ENCODE measurements around the gene RNF32.

The RNF32 gene

GRCh38 chr7:156620291-156620675 is 20.3 kb upstream of the RNF32 start:
- Histone ChIP-seq H3K27ac (no peak overlapping the region), H3K27me3 (ENCODE audit: insufficient read depth, low read depth) (no peaks in the 10 kb centered on the region), H3K79me2 (ENCODE audit: insufficient read depth, low read depth) (no peaks in the 10 kb centered on the region), H3K9ac (no peak overlapping the region), H4K20me1 (ENCODE audit: insufficient read depth) (no peaks in the 10 kb centered on the region), H3K4me2 (no peak overlapping the region), H2AFZ (ENCODE audit: low read depth) (no peak overlapping the region), H3K4me3 (IDR thresholded peaks at IDR 0.05; ENCODE audit: insufficient read depth, low read depth, low read length) (no peak overlapping the region), H3K4me1 (ENCODE audit: low read depth, poor library complexity, severe bottlenecking) (peaks cover 3% of the 10 kb centered on the region), H3K36me3 (ENCODE audit: insufficient read depth) (no peaks in the 10 kb centered on the region)
- TF ChIP-seq, protein P1, sequence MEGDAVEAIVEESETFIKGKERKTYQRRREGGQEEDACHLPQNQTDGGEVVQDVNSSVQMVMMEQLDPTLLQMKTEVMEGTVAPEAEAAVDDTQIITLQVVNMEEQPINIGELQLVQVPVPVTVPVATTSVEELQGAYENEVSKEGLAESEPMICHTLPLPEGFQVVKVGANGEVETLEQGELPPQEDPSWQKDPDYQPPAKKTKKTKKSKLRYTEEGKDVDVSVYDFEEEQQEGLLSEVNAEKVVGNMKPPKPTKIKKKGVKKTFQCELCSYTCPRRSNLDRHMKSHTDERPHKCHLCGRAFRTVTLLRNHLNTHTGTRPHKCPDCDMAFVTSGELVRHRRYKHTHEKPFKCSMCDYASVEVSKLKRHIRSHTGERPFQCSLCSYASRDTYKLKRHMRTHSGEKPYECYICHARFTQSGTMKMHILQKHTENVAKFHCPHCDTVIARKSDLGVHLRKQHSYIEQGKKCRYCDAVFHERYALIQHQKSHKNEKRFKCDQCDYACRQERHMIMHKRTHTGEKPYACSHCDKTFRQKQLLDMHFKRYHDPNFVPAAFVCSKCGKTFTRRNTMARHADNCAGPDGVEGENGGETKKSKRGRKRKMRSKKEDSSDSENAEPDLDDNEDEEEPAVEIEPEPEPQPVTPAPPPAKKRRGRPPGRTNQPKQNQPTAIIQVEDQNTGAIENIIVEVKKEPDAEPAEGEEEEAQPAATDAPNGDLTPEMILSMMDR (conservative IDR thresholded peaks at IDR 0.05; ENCODE audit: low read depth, low read length): no peak

GRCh38 chr7:156621652-156622051 is 18.9 kb upstream of the RNF32 start:
- TF ChIP-seq, protein P1 (conservative IDR thresholded peaks at IDR 0.05; ENCODE audit: low read depth, low read length): no peak
- Histone ChIP-seq H3K27ac (no peak overlapping the region), H3K4me2 (no peak overlapping the region), H3K27me3 (ENCODE audit: insufficient read depth, low read depth) (no peaks in the 10 kb centered on the region), H2AFZ (ENCODE audit: low read depth) (no peak overlapping the region), H3K4me1 (ENCODE audit: low read depth, poor library complexity, severe bottlenecking) (no peaks in the 10 kb centered on the region), H3K4me3 (IDR thresholded peaks at IDR 0.05; ENCODE audit: insufficient read depth, low read depth, low read length) (no peak overlapping the region), H3K79me2 (ENCODE audit: insufficient read depth, low read depth) (no peaks in the 10 kb centered on the region), H3K9ac (no peak overlapping the region), H4K20me1 (ENCODE audit: insufficient read depth) (no peaks in the 10 kb centered on the region), H3K36me3 (ENCODE audit: insufficient read depth) (no peaks in the 10 kb centered on the region)

GRCh38 chr7:156625580-156625979 is 15.0 kb upstream of the RNF32 start:
- Histone ChIP-seq H3K27ac (no peak overlapping the region), H4K20me1 (ENCODE audit: insufficient read depth) (no peaks in the 10 kb centered on the region), H3K4me1 (ENCODE audit: low read depth, poor library complexity, severe bottlenecking) (no peaks in the 10 kb centered on the region), H3K9ac (no peak overlapping the region), H3K36me3 (ENCODE audit: insufficient read depth) (no peaks in the 10 kb centered on the region), H3K79me2 (ENCODE audit: insufficient read depth, low read depth) (no peaks in the 10 kb centered on the region), H2AFZ (ENCODE audit: low read depth) (no peak overlapping the region), H3K4me3 (IDR thresholded peaks at IDR 0.05; ENCODE audit: insufficient read depth, low read depth, low read length) (no peak overlapping the region), H3K4me2 (no peak overlapping the region), H3K27me3 (ENCODE audit: insufficient read depth, low read depth) (no peaks in the 10 kb centered on the region)
- TF ChIP-seq, protein P1 (conservative IDR thresholded peaks at IDR 0.05; ENCODE audit: low read depth, low read length): no peak

GRCh38 chr7:156626220-156626895 is 14.2 kb upstream of the RNF32 start:
- TF ChIP-seq, protein P1 (conservative IDR thresholded peaks at IDR 0.05; ENCODE audit: low read depth, low read length): no peak

More at GRCh38 chr7:156626220-156626895, 14.2 kb upstream of the RNF32 start:
- H4K20me1 ChIP-seq (ENCODE audit: insufficient read depth): no peaks in the 10 kb centered on the region
- H3K9ac ChIP-seq: no peak overlapping the region
- no peaks in the 10 kb centered on the region for H3K79me2 ChIP-seq (ENCODE audit: insufficient read depth, low read depth)
- no peak overlapping the region for H3K4me2 ChIP-seq
- no peak overlapping the region for H2AFZ ChIP-seq (ENCODE audit: low read depth)
- no peaks in the 10 kb centered on the region for H3K27me3 ChIP-seq (ENCODE audit: insufficient read depth, low read depth)
- H3K36me3 ChIP-seq (ENCODE audit: insufficient read depth): no peaks in the 10 kb centered on the region
- H3K4me3 ChIP-seq (IDR thresholded peaks at IDR 0.05; ENCODE audit: insufficient read depth, low read depth, low read length): no peak overlapping the region
- H3K27ac ChIP-seq: no peak overlapping the region
- no peaks in the 10 kb centered on the region for H3K4me1 ChIP-seq (ENCODE audit: low read depth, poor library complexity, severe bottlenecking)

Measured in KMS-11 (cell line).